ENCODE measurements around the gene ZEB2. TPM values are rescaled to one million over a fixed set of nuclear protein-coding genes. Genes with fewer than 3 reads are reported as not detected.

ZEB2 gene
- total RNA-seq, 2 experiments from 2014 or later = 4.0 to 16.9 TPM

- Histone ChIP-seq H3K4me2 (ENCODE audit: low read length) (peak overlapping the region; percentile 19; the same call in 1 of the 2 replicates), H4K20me1 (ENCODE audit: insufficient read depth, low read length) (no peaks in the 10 kb centered on the region)
- intact Hi-C loops (cut with micrococcal nuclease; ENCODE audit: unreplicated experiment) = no loop called here
These were observed 49.1 kb downstream of the ZEB2 start for GRCh38 chr2:144470816-144471215.

GRCh38 chr2:144470334-144470733 is 49.6 kb downstream of the ZEB2 start:
- no peaks in the 10 kb centered on the region for H3K36me3 ChIP-seq (ENCODE audit: insufficient read depth, low read length)
- no peaks in the 10 kb centered on the region for H3K79me2 ChIP-seq (ENCODE audit: insufficient read depth, low read depth, low read length)
- TF ChIP-seq EZH2phosphoT487 (IDR thresholded peaks at IDR 0.05; ENCODE audit: borderline replicate concordance, low read depth, low read length) = no peak
- no peak for TF ChIP-seq CTCF (conservative IDR thresholded peaks at IDR 0.05; ENCODE audit: low read length)
- no peaks in the 10 kb centered on the region for H3K9me3 ChIP-seq (ENCODE audit: low read length)
- H3K4me2 ChIP-seq (ENCODE audit: low read length) = no peak overlapping the region
- ChIA-PET CTCF (ENCODE audit: unreplicated experiment) (no interaction called here), POLR2A (interaction anchor here (0.6 to 2.0 kb wide), 4 partner anchors 11 to 33 kb away, joined by 3 to 12 read pairs (median 4); no protein-coding TSS in a partner anchor)
- no TSS peak for BruUV-seq (replicated peaks)
- no peak for DNase-seq (ENCODE audit: low spot score)
- intact Hi-C loops (cut with micrococcal nuclease; ENCODE audit: unreplicated experiment) = no loop called here
- peaks cover 11% of the 10 kb centered on the region for H3K4me1 ChIP-seq (ENCODE audit: insufficient read depth, low read length, poor library complexity, severe bottlenecking)
- no peak overlapping the region for H3K4me3 ChIP-seq (ENCODE audit: low read depth, low read length, poor library complexity, severe bottlenecking)
- H3K9me2 ChIP-seq (ENCODE audit: insufficient read depth, low read length) = no peaks in the 10 kb centered on the region
- no peak overlapping the region for H3K27ac ChIP-seq (ENCODE audit: low read depth, low read length, poor library complexity, severe bottlenecking)
- no peaks in the 10 kb centered on the region for H4K20me1 ChIP-seq (ENCODE audit: insufficient read depth, low read length)
- no peak overlapping the region for H2AFZ ChIP-seq (ENCODE audit: low read length)

More at GRCh38 chr2:144470816-144471215, 49.1 kb downstream of the ZEB2 start:
- no TSS peak for BruUV-seq (replicated peaks)
- ChIA-PET POLR2A (interaction anchor here (0.6 to 2.0 kb wide), 4 partner anchors 11 to 33 kb away, joined by 3 to 12 read pairs (median 4); no protein-coding TSS in a partner anchor), CTCF (ENCODE audit: unreplicated experiment) (no interaction called here)
- H3K36me3 ChIP-seq (ENCODE audit: insufficient read depth, low read length) = no peaks in the 10 kb centered on the region
- no peak overlapping the region for H2AFZ ChIP-seq (ENCODE audit: low read length)
- TF ChIP-seq CTCF (conservative IDR thresholded peaks at IDR 0.05; ENCODE audit: low read length) = no peak
- TF ChIP-seq EZH2phosphoT487 (IDR thresholded peaks at IDR 0.05; ENCODE audit: borderline replicate concordance, low read depth, low read length) = no peak
- H3K79me2 ChIP-seq (ENCODE audit: insufficient read depth, low read depth, low read length) = no peaks in the 10 kb centered on the region
- H3K9me3 ChIP-seq (ENCODE audit: low read length) = no peaks in the 10 kb centered on the region
- H3K27ac ChIP-seq (ENCODE audit: low read depth, low read length, poor library complexity, severe bottlenecking) = no peak overlapping the region
- no peaks in the 10 kb centered on the region for H3K9me2 ChIP-seq (ENCODE audit: insufficient read depth, low read length)
- H3K4me1 ChIP-seq (ENCODE audit: insufficient read depth, low read length, poor library complexity, severe bottlenecking) = peaks cover 11% of the 10 kb centered on the region
- H3K4me3 ChIP-seq (ENCODE audit: low read depth, low read length, poor library complexity, severe bottlenecking) = no peak overlapping the region
- DNase-seq (ENCODE audit: low spot score) = no peak

GRCh38 chr2:144469798-144470197 is 50.1 kb downstream of the ZEB2 start:
- intact Hi-C loops (cut with micrococcal nuclease; ENCODE audit: unreplicated experiment) = no loop called here
- POLR2A ChIA-PET = interaction anchor here (1.4 to 2.0 kb wide), 3 partner anchors 9 to 21 kb away, joined by 3 to 12 read pairs (median 9); no protein-coding TSS in a partner anchor
- TF ChIP-seq EZH2phosphoT487 (IDR thresholded peaks at IDR 0.05; ENCODE audit: borderline replicate concordance, low read depth, low read length) (no peak), CTCF (conservative IDR thresholded peaks at IDR 0.05; ENCODE audit: low read length) (no peak)
- DNase-seq (ENCODE audit: low spot score) = no peak
- Histone ChIP-seq H3K36me3 (ENCODE audit: insufficient read depth, low read length) (no peaks in the 10 kb centered on the region), H3K4me3 (ENCODE audit: low read depth, low read length, poor library complexity, severe bottlenecking) (no peak overlapping the region), H2AFZ (ENCODE audit: low read length) (no peak overlapping the region), H3K4me1 (ENCODE audit: insufficient read depth, low read length, poor library complexity, severe bottlenecking) (peaks cover 11% of the 10 kb centered on the region), H3K27ac (ENCODE audit: low read depth, low read length, poor library complexity, severe bottlenecking) (no peak overlapping the region), H4K20me1 (ENCODE audit: insufficient read depth, low read length) (no peaks in the 10 kb centered on the region), H3K79me2 (ENCODE audit: insufficient read depth, low read depth, low read length) (no peaks in the 10 kb centered on the region), H3K9me2 (ENCODE audit: insufficient read depth, low read length) (no peaks in the 10 kb centered on the region), H3K4me2 (ENCODE audit: low read length) (no peak overlapping the region), H3K9me3 (ENCODE audit: low read length) (no peaks in the 10 kb centered on the region)
- BruUV-seq (replicated peaks) = no TSS peak
- CTCF ChIA-PET (ENCODE audit: unreplicated experiment) = no interaction called here

Data from OCI-LY7 (cell line).